Neural progenitor cell (in vitro differentiated cells): Measurements from ENCODE around the gene PSEN1. TPM values are rescaled to one million over a fixed set of nuclear protein-coding genes. Genes with fewer than 3 reads are reported as not detected.
"Not testable (repeated sequence)": the region's sequence is repeated elsewhere in the genome, so short reads cannot be mapped to it uniquely, and the experiment has no call there.

Experiments used
- DNase-seq: peaks from one replicate; pipeline ENCODE4 v3.0.0-alpha.2; 2016; ENCODE audit warnings: low spot score
- H2AFZ ChIP-seq: fragments of 200-600 bp; sonication (generic); replicated peaks from 2 replicates; pipeline ENCODE4 v1.6.1; 2016; ENCODE audit warnings: antibody characterized with exemption
- H3F3A ChIP-seq: fragments of 200-600 bp; sonication (generic); 2 replicates; pipeline ENCODE4 v1.6.1; 2016; ENCODE audit warnings: antibody characterized with exemption, low read depth
- H3K27ac ChIP-seq: fragments of 200-600 bp; sonication (generic); 2 replicates; pipeline ENCODE4 v1.5.1; 2016; ENCODE audit warnings: mild to moderate bottlenecking
- H3K27me3 ChIP-seq: fragments of 200-600 bp; sonication (generic); 2 replicates; pipeline ENCODE4 v1.6.1; 2016; ENCODE audit warnings: mild to moderate bottlenecking, moderate library complexity
- H3K36me3 ChIP-seq: fragments of 200-600 bp; sonication (generic); 2 replicates; pipeline ENCODE4 v1.5.1; 2016
- H3K4me1 ChIP-seq: fragments of 200-600 bp; sonication (generic); 2 replicates; pipeline ENCODE4 v1.6.1; 2016; ENCODE audit warnings: mixed run types
- H3K4me2 ChIP-seq: fragments of 200-600 bp; sonication (generic); 2 replicates; pipeline ENCODE4 v1.6.1; 2016
- H3K4me3 ChIP-seq: fragments of 200-600 bp; sonication (generic); 2 replicates; pipeline ENCODE4 v1.5.1; 2016
- H3K79me2 ChIP-seq: fragments of 200-600 bp; sonication (generic); 2 replicates; pipeline ENCODE4 v1.6.1; 2016; ENCODE audit warnings: low read depth
- H3K9ac ChIP-seq: fragments of 200-600 bp; sonication (generic); 2 replicates; pipeline ENCODE4 v1.6.1; 2016
- H3K9me3 ChIP-seq: fragments of 200-600 bp; sonication (generic); 2 replicates; pipeline ENCODE4 v1.5.1; 2016; ENCODE audit warnings: low read depth
- H4K20me1 ChIP-seq: fragments of 200-600 bp; sonication (generic); 2 replicates; pipeline ENCODE4 v1.6.1; 2016; ENCODE audit warnings: low read depth
- H3K27ac Mint-ChIP-seq: 3 replicates; pipeline ENCODE4 v1.8.0; 2021; ENCODE audit warnings: mixed read lengths
- H3K27me3 Mint-ChIP-seq: 2 replicates; pipeline ENCODE4 v1.8.0; 2022; ENCODE audit warnings: low read depth, mild to moderate bottlenecking, inconsistent platforms, moderate library complexity, mixed read lengths; ENCODE audit not compliant: insufficient read depth
- H3K36me3 Mint-ChIP-seq: 3 replicates; pipeline ENCODE4 v1.8.0; 2021; ENCODE audit warnings: mixed read lengths
- H3K4me1 Mint-ChIP-seq: 3 replicates; pipeline ENCODE4 v1.8.0; 2021; ENCODE audit warnings: mixed read lengths
- H3K4me3 Mint-ChIP-seq: 3 replicates; pipeline ENCODE4 v1.8.0; 2021; ENCODE audit warnings: mild to moderate bottlenecking, moderate library complexity, mixed read lengths
- H3K9me3 Mint-ChIP-seq: 3 replicates; pipeline ENCODE4 v1.8.0; 2020; ENCODE audit warnings: mixed read lengths
- CTCF ChIP-seq: fragments of 200-600 bp; sonication (generic); IDR thresholded peaks from 2 replicates; pipeline ENCODE4 v1.5.1; 2017; ENCODE audit warnings: antibody characterized with exemption, mild to moderate bottlenecking
- EZH2 ChIP-seq: fragments of 200-600 bp; sonication (generic); IDR thresholded peaks from 2 replicates; pipeline ENCODE4 v1.6.1; 2017; ENCODE audit warnings: antibody characterized with exemption, mild to moderate bottlenecking, moderate library complexity
- EZH2phosphoT487 ChIP-seq: fragments of 200-600 bp; sonication (generic); IDR thresholded peaks from 2 replicates; pipeline ENCODE4 v1.6.1; 2017; ENCODE audit warnings: antibody characterized with exemption
- total RNA-seq: library from RNA; depleted of rRNA; stranded (reverse); fragments of >200 nt; gene quantifications from 2 replicates; pipeline ENCODE4 v1.2.3, GENCODE V29; 2015; ENCODE audit warnings: low replicate concordance

PSEN1 gene
- total RNA-seq, 1 donor from 2014 or later, result 80.5 TPM

GRCh38 chr14:73168274-73168673, 32.0 kb downstream of the PSEN1 start:
- Histone ChIP-seq H3K9me3 (no peaks in the 10 kb centered on the region), H3K27me3 (no peaks in the 10 kb centered on the region), H4K20me1 (peaks cover 7% of the 10 kb centered on the region), H3K9ac (no peak overlapping the region), H3K79me2 (no peaks in the 10 kb centered on the region), H3F3A (peaks cover 7% of the 10 kb centered on the region), H3K27ac (no peak overlapping the region), H3K36me3 (peaks cover 5% of the 10 kb centered on the region), H3K4me1 (no peaks in the 10 kb centered on the region), H3K4me2 (no peak overlapping the region), H2AFZ (no peak overlapping the region), H3K4me3 (no peak overlapping the region)
- peaks cover 37% of the 10 kb centered on the region for H3K36me3 Mint-ChIP-seq
- no peak overlapping the region for H3K4me3 Mint-ChIP-seq
- TF ChIP-seq EZH2, result no peak
- no peak for TF ChIP-seq EZH2phosphoT487
- TF ChIP-seq CTCF, result no peak
- H3K9me3 Mint-ChIP-seq, result no peaks in the 10 kb centered on the region
- no peaks in the 10 kb centered on the region for H3K27me3 Mint-ChIP-seq
- DNase-seq, result no peak
- peaks cover 4% of the 10 kb centered on the region for H3K4me1 Mint-ChIP-seq
- H3K27ac Mint-ChIP-seq, result no peak overlapping the region

- Histone ChIP-seq H3K9me3 (no peaks in the 10 kb centered on the region), H3K36me3 (peaks cover 8% of the 10 kb centered on the region), H3F3A (peaks cover 7% of the 10 kb centered on the region), H3K4me1 (no peaks in the 10 kb centered on the region), H3K27me3 (no peaks in the 10 kb centered on the region), H3K9ac (no peak overlapping the region), H3K4me2 (no peak overlapping the region), H2AFZ (no peak overlapping the region), H4K20me1 (peaks cover 7% of the 10 kb centered on the region), H3K27ac (no peak overlapping the region), H3K79me2 (no peaks in the 10 kb centered on the region), H3K4me3 (no peak overlapping the region)
- no peak for DNase-seq
- Mint-ChIP-seq H3K9me3 (no peaks in the 10 kb centered on the region), H3K4me3 (no peak overlapping the region), H3K27me3 (no peaks in the 10 kb centered on the region), H3K27ac (no peak overlapping the region), H3K4me1 (peaks cover 4% of the 10 kb centered on the region), H3K36me3 (peaks cover 36% of the 10 kb centered on the region)
- TF ChIP-seq EZH2, result no peak
- TF ChIP-seq CTCF, result no peak
- TF ChIP-seq EZH2phosphoT487, result no peak
Measured at GRCh38 chr14:73168691-73169090, 32.4 kb downstream of the PSEN1 start.

GRCh38 chr14:73169855-73170254, 33.5 kb downstream of the PSEN1 start:
- H4K20me1 ChIP-seq, H3K79me2 ChIP-seq, H3K4me2 ChIP-seq, H3K4me1 Mint-ChIP-seq, H3K27me3 Mint-ChIP-seq, H3K9me3 Mint-ChIP-seq, H3K27ac Mint-ChIP-seq, DNase-seq, H3K27me3 ChIP-seq, H3K9me3 ChIP-seq, H2AFZ ChIP-seq, H3F3A ChIP-seq, H3K9ac ChIP-seq, H3K4me1 ChIP-seq, H3K27ac ChIP-seq, H3K4me3 Mint-ChIP-seq, H3K4me3 ChIP-seq: not testable (repeated sequence)
- H3K36me3 Mint-ChIP-seq, result peaks cover 33% of the 10 kb centered on the region
- peaks cover 15% of the 10 kb centered on the region for H3K36me3 ChIP-seq

GRCh38 chr14:73170686-73171085, 34.4 kb downstream of the PSEN1 start:
- Histone ChIP-seq H3K36me3 (peaks cover 18% of the 10 kb centered on the region), H3K9ac (no peak overlapping the region), H3K27ac (no peak overlapping the region), H4K20me1 (peaks cover 7% of the 10 kb centered on the region), H3K4me1 (no peaks in the 10 kb centered on the region), H3K9me3 (no peaks in the 10 kb centered on the region), H3K4me2 (no peak overlapping the region), H3K79me2 (no peaks in the 10 kb centered on the region), H2AFZ (no peak overlapping the region), H3K27me3 (no peaks in the 10 kb centered on the region), H3K4me3 (no peak overlapping the region), H3F3A (peaks cover 7% of the 10 kb centered on the region)
- DNase-seq, result no peak
- Mint-ChIP-seq H3K27me3 (no peaks in the 10 kb centered on the region), H3K36me3 (peaks cover 33% of the 10 kb centered on the region), H3K27ac (no peak overlapping the region), H3K9me3 (no peaks in the 10 kb centered on the region), H3K4me1 (peaks cover 4% of the 10 kb centered on the region), H3K4me3 (no peak overlapping the region)
- TF ChIP-seq CTCF (no peak), EZH2 (no peak), EZH2phosphoT487 (no peak)
